Amniotic stem cell (primary cell): Measurements from ENCODE around the gene DYDC1.
"Not testable (repeated sequence)": the region's sequence is repeated elsewhere in the genome, so short reads cannot be mapped to it uniquely, and the experiment has no call there.

Source experiments
- DNase-seq: peaks from one replicate; lab custom pipeline; 2025; lab: John Stamatoyannopoulos, UW

DYDC1 gene

GRCh38 chr10:80356563-80356988 is at the start of gene DYDC1, which contains the start of gene DYDC2:
Gene DYDC1 (minus strand): TSS chr10:80356755. CDS start chr10:80352601, 4,154 bp downstream.
Gene DYDC2 (plus strand): TSS chr10:80356781. CDS start chr10:80362444, 5,663 bp downstream.
- DNase-seq, result no peak

GRCh38 chr10:80406204-80406603 is 49.6 kb upstream of the DYDC1 start:
- DNase-seq, result no peak

- DNase-seq, result no peak
These were observed 49.1 kb upstream of the DYDC1 start for GRCh38 chr10:80405626-80406025.

GRCh38 chr10:80405035-80405434 is 48.5 kb upstream of the DYDC1 start:
- DNase-seq, result no peak

GRCh38 chr10:80400136-80400804 is 43.7 kb upstream of the DYDC1 start:
- DNase-seq, result no peak

- DNase-seq, result no peak
These were observed 40.5 kb upstream of the DYDC1 start for GRCh38 chr10:80397014-80397413.

- no peak for DNase-seq
These were observed 37.9 kb upstream of the DYDC1 start for GRCh38 chr10:80394358-80394916.

GRCh38 chr10:80392250-80392649 is 35.7 kb upstream of the DYDC1 start:
- DNase-seq, result no peak

GRCh38 chr10:80390740-80391139 is 34.2 kb upstream of the DYDC1 start:
- no peak for DNase-seq

GRCh38 chr10:80382989-80383388 is 26.4 kb upstream of the DYDC1 start:
- peak; percentile 10 for DNase-seq

- no peak for DNase-seq
These were observed 23.6 kb upstream of the DYDC1 start for GRCh38 chr10:80380185-80380584.

GRCh38 chr10:80379701-80380100 is 23.1 kb upstream of the DYDC1 start:
- no peak for DNase-seq

GRCh38 chr10:80373502-80373901 is 16.9 kb upstream of the DYDC1 start:
- no peak for DNase-seq

- no peak for DNase-seq
These were observed 16.1 kb upstream of the DYDC1 start for GRCh38 chr10:80372675-80373074.

GRCh38 chr10:80371467-80371866 is 14.9 kb upstream of the DYDC1 start:
- DNase-seq, result no peak

- no peak for DNase-seq
These were observed 9.0 kb upstream of the DYDC1 start for GRCh38 chr10:80365510-80365909.

- DNase-seq, result no peak
These were observed 3.1 kb upstream of the DYDC1 start for GRCh38 chr10:80359644-80360043.

- not testable (repeated sequence) for DNase-seq
These were observed 2.4 kb upstream of the DYDC1 start for GRCh38 chr10:80358925-80359324.

- DNase-seq, result no peak
These were observed 1.2 kb upstream of the DYDC1 start for GRCh38 chr10:80357851-80358125.

- DNase-seq, result no peak
These were observed 665 bp upstream of the DYDC1 start for GRCh38 chr10:80356989-80357850.

GRCh38 chr10:80351220-80351619 is 5.3 kb downstream of the DYDC1 start:
- DNase-seq, result no peak

- no peak for DNase-seq
These were observed 6.3 kb downstream of the DYDC1 start for GRCh38 chr10:80350251-80350650.

- no peak for DNase-seq
These were observed 11.6 kb downstream of the DYDC1 start for GRCh38 chr10:80344912-80345311.
